HG02973 (cell line): Measurements from ENCODE around the gene NUP50.

Source experiments
- ATAC-seq: cut with Tn5 transposase; IDR thresholded peaks from one replicate; pipeline ENCODE4 v1.9.1; 2021; ENCODE audit warnings: moderate library complexity; ENCODE audit not compliant: unreplicated experiment

Gene NUP50

DNA sequence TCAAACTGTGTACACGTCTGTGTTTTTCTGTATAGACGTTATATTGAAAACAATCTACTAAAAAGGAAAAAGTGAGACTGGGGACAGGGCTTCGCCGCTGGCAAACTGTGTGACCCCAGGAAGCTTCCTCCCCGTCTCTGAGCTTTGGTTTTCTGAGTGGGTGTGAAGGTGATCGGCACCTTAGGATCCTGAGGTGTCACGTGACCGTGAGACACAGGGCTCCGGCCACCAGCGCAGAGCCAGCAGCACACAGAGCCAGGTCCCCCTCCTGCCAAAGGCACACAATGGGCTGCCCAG, 44.9 kb downstream of the NUP50 start:
- no peak for ATAC-seq

DNA sequence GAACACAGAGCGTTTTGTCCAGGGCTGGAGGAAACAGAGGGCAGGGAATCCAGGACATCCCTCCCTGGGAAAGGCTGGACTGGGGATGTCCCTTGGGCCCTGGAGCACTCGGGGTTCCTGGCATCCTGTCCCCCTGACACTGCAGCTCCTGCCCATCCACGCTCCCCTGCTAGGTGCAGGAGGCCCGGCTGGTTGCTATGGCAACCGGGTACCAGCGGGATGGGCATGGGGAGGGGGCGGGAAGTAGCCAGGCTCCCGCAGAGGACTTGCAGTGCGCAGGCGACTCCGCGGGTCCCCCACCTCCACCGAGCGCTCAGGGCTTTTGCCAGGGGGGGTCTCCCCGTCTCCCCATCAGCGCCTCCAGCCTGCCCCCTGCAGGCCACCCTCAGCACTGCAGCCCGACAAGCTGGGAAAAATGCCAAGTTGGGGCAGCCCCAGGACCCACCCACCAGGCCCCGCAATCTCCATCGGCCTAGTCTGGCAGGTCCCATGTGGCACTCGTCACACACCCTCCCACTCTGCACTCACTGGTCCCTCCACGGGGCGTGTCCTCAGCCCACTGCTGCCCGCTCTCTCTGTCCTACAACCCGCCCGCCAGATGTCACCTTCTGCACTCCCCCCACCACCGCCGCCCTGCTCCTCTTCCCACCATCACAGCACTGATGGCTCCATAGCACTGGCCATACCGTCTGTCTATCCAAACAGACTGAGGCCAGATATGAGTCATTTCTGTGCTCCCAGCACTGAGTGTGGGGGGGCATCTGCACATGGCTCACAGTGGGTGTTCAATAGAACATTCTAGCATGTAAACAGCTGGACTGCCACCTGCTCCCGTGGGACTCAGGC, 45.5 kb downstream of the NUP50 start:
- no peak for ATAC-seq

DNA sequence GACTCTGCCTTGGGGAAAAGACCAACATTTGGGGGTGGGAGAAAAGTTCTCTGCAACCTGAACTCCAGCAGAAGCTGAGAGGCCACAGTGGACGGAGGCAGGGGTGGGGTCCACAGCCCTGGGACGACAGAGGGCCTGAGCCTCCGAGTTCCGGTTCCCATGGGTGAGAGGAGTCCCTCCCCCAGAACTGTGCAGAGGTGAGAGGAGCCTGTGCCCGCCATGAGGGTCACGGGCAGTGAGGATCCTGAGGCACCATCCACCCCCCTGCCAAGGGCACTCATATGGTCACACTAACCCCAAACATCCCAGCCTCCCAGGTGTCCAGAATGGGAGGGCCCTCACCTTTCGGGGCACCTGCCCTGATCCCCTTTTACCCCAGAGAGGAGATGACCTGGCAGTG, 46.4 kb downstream of the NUP50 start:
- ATAC-seq, result no peak

DNA sequence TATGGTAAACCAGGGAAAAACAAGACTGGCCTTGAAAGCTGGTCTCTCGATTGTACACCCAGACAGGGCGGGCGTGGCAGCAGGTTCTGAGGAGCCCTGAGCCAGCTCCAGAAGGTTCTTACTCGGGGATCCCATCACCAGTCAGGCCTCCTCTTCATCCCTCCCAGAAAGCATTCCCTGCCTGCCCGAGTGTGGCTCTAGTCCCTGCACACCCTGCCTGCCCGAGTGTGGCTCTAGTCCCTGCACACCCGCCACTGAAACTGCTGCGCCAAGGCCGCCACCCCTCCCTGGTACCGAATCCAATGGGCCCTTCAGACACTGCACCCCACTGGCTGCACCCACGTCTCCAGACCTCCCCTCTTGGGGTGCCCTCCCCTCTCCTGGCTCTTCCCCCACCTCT, 46.9 kb downstream of the NUP50 start:
- ATAC-seq, result no peak

DNA sequence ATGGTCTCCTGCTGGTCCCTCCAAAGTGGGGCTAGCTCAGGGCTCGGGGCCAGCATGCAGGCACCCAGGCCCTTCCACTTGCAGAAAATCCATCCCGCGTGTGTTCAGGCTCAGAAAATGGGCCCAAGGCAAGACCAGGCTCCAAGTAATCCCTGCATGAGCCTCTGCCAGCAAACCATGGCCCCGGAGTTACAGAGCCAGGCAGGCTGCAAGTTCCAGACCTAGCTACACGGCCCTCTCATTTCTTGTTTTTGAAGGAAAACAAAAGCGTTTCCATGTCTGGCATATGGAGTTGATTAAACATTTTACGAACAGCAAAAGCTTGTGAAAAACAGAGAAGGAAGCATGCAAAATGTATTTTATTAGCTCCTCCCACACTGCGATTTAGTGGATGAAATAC, 47.3 kb downstream of the NUP50 start:
- no peak for ATAC-seq

DNA sequence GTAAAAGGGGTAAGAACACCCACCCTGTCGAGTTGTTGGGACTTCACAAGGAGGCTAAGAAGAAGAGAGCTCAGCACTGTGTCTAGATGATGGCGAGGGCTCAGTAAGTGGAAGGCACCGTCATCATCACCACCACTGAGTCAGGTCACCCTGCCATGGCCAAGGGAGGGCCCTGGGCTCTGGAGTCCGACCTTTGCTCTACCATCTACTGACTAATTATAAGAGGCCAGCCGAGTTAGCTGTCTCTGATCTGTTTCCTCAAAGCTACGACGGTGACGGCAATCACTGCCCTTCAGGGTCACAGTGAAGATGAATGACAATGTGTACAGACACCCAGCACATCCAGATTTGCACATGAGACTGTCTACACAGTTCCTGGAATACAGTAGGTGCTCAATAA, 47.7 kb downstream of the NUP50 start:
- no peak for ATAC-seq

DNA sequence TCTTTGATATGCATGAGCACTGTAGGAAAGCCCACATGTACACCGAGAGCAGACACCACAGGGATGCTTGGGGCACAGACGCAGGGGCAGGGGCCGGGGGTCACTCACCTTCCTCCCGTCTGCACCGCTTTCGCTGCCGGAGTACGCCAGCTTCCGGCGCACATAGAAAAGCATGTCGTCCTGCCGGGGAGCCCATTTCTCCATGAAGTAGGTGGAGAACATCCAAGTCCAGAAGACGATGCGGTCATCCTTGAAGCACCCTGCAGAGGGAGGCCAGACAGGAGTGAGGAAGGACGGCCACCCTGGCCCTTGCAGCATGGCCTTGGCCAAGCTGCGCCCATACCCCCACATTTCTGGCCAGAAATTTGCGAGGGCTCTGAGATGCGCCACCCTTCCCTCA, 48.1 kb downstream of the NUP50 start:
- ATAC-seq, result no peak

DNA sequence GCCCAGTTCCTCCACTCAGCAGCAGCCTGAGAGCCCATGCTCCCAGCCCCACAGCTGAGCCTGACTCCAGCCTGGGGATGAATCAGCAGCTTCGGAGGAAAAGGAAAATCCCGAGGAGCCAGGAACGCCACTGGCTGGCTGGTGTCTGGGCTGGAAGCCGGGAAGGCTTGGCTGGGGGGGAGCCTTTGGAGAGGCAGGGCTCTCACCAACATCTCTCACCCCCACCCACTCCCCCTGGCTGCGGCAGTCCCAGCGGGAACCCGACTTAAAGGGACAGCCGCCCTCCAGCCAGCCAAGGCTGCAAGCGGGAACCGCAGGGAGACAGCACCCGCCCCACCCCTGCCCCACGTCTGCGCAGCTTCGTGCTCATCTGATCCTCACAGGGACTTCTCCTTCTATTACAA, 48.6 kb downstream of the NUP50 start:
- ATAC-seq, result no peak

DNA sequence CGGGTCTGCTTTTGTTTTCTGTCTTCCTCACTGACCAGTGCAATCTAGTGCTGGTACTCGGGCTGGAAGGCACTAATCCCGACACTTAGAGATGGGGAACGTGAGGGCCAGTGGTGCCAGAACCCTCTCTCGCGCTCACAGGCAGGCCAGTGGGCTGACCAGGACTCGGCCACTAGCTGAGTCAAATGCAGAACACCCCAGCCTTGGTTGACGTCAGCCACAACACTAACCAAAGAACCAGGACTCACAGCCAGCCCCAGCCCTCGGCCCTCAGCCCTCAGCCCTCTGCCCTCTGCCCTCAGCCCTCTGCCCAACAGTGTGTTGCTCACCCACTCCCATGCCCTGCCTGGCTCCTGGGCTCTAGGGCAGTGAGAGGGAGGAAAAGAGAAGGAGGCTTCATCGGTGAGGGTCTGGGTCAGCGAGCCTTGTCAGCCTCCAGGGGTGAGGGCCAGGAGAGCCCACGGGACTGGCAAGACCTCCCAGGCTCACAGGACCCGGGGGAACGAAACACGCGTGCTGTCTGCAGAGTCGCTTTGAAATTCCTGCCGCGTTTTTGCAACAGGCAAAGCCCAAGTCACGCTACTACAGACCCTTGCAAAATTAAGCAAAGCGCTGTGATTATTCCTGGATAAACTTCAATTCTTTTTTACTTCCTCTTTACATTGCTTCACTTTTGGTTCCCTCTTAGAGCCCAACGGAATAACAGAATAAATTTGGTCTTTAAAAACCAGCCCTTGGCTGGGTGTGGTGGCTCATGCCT, 49.4 kb downstream of the NUP50 start:
- ATAC-seq, result no peak

DNA sequence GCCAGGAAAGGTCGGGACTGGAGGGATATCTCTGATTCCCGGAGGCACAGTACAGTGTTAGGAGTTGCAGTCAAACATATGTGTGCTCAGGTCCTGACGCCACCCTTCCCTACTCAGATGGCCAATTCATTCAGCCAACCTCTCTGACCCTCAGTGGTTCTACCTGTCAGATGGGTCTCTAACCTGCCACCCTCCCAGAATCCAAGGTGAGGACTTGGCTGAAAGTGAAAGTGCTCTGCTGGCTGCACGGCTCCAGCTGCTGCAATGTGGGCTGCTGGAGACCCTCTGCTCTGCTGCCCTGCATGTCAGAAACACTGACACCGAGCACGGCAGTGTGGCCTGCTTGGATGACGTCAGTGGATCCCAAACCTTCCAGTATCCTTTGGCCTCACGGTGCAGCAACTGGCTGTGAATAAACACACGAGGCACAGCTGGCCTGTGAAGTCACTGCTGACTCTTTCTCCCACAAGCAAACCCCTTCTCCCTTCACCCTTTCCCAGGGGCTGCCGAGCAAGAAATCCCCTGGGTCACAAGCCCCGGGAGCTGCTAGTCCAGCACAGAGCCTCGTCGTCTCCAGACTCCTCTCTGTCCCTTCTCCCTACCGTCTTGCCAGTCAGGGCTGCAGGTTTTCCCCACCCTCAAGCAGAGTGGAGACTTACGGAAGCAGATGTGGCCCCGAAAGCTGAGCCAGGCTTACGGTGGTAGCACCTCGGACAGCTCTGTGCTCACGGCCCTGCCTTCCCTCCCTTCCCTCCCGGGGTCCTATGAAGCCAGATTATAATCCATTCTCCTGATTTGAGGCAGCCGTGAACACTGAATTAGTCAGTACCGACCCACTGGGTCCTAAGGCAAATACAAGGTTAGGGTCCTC, 52.6 kb downstream of the NUP50 start:
- ATAC-seq, result no peak

DNA sequence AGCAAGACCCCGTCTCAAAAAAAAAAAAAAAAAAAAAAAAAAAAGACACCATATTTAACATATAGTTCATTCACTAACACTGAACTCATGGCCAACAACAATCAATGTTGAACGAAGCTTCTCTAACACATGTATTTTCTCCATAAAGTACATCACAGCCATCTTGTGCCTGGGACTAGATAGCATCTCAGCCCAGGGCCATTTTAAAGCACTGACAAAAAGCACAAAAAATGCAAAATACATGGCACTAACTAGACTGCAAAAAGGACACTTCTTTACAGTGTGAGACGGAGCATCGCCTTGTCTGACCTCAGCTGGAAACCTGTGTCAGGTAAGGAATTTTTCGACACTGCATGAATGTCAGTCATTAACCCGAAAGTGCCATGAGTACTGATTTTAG, 53.6 kb downstream of the NUP50 start:
- ATAC-seq, result no peak

DNA sequence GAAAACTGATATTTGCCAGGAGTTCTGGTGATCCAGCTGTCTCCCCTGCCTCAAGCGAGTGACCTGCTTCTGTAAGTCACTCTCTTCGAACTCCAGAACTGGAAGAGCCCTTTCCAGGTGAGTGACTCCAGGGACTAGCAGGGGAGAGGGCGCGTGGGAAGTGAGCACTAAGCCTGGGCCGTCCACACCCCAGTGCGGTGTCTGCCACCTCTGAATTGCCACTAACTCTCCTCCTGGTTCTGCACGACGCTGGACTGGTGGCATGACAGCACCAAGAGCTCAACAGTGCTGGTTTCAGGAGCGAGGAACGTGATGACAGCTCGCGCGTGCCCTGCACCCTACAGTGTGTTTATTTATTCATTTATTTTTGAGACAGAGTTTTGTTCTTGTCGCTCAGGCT, 54.1 kb downstream of the NUP50 start:
- no peak for ATAC-seq

DNA sequence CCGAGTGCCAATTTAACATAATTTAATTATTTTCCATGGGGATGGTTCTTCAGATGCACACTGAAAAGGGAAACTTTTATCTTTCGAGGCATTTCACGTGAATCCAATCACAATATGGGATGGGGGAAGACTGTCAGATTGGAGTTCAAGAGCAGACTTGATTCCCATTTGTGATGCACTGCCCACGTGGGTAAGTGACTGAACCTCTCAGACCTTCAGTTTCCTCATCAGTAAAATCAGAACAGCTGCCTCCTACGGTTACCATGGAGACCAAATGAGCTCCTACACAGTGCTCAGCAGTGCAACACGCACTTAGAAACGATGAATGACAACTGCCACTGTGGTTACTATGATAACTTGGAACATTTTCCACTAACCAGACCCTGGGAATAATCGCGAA, 55.3 kb downstream of the NUP50 start:
- peak; percentile 50 for ATAC-seq

DNA sequence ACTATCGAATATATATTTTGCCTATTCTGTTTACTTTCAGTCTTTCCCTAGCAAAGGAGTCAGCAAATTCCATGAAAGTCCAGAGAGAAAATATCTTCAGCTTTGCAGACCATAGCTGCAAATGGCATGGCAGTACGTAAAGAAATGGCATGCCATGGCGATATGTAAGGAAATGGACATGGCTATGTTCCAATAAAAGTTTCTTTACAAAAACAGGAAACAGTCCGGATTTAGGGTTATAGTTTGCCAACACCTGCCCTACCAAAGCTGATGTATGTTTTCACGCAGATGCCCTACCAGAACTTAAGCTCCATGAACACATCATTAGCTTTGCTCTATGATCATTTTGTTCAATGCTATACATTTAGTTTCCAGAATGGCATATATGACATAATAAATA, 57.5 kb downstream of the NUP50 start:
- ATAC-seq, result no peak

DNA sequence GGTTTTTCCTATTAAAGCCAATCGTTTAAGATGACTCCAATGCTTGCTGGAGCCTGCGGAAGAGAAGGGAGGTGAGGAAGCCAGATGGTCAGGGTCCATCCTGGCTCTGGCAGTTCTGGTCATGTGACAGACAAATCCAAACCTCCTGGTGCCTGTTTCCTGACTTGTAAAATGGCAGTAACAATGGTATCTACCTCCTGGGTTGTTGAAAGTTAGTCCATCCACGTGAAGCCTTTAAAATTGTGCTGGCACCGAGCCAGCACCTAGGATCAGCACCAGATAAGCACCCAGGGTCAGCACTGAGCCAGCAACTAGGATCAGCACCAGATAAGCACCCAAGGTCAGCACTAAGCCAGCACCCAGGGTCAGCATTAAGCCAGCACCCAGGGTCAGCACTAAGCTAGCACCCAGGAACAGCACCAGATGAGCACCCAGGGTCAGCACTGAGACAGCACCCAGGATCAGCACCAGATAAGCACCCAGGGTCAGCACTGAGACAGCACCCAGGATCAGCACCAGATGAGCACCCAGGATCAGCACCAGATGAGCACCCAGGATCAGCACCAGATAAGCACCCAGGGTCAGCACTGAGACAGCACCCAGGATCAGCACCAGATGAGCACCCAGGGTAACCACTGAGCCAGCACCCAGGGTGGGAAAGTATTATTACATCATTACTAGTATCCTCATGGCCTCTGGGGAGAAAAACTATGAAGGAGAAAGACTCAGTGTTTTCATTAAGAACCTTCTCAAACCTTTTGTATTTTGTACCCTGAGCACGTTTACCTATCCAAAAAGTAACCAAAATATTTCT, 59.8 kb downstream of the NUP50 start:
- no peak for ATAC-seq

DNA sequence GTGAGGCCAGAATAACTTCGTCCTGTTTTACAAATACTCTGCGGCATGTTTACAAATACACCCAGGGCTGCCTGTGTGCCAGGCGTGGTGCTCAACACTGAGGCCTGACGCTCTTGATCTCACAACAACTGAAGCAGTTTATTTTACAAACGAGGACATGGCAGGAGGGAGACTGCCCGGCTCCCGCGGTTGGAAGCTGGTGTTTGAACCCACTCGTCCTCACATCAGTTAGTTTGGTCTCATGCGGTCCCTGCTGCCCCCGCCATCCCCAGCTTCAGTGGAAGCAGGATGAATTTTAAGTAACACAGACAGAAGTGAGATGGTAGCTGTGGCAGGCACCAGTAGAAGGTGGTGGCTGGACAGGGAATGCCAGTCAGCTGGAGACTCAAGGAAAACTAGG, 60.6 kb downstream of the NUP50 start:
- no peak for ATAC-seq

DNA sequence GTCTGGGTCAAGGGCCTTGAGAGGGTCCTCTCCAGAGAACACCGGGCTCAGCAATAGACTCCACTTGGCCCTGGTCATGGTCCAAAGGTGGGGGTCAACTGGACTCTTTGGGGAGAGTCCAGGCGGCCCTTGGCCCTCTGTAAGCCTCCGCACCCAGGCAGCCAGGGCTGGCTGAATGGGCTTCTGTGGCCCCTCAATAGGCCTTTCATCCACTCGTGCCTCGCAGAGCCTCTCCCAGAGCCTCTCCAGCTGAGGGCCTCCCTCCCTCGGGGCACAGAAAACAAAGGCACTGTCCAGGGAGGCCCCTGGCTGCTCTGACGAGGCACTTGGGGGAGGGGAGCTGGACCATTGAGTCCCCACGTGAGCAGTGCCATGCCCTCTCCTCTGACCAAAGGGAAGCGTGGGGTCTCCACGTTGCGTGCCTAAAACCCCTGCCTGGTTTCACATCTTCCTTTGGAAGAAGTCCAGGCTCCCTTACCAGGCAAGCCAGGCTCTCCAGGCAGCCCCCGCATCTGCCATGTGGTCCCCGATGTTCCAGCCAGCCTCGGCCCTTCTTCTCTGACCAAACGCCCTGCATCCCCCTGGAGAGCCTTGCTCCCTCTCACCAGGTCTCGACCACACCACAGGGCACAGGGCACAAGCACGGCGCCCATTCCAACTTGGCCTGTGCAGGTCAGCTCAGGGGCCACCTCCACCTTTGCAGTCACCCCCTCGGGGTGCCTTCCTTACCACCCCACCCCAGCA, 61.4 kb downstream of the NUP50 start:
- ATAC-seq, result no peak

DNA sequence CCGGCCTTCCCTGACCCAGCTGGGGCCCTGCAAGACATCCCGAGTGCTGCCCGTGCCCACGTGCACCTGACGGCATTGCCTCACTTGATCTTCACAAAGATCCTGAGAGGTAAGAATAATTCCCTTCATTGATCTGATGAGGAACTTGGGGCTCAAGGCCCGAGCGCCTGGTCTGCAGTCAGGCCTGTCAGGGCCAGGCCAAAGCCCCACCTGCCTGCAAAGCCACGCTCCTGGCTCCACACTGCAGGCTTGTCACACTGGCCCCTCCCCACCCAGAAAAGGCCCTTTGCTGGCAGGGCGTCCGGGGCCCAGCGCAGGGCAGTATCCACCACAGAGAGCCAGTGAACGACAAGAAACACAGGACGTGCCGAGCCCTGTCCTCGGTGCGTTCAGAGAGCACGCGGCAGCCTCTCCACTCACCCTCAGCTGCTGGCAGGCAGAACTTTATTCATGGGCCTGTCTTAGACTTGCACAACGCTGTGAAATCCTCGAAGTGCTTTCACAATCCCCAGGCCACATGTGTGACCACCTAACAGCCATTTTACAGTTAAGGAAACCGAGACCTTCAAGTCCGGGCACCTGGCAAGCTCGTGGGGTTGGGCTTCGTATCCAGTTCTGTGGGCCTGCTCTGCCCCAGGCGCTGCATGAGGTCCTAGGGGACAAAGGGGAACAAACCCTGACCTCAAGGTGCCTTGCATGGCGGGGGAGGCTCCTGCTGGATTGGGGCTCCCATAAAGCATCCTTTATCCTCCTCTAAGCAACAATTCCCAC, 62.2 kb downstream of the NUP50 start:
- ATAC-seq, result no peak

DNA sequence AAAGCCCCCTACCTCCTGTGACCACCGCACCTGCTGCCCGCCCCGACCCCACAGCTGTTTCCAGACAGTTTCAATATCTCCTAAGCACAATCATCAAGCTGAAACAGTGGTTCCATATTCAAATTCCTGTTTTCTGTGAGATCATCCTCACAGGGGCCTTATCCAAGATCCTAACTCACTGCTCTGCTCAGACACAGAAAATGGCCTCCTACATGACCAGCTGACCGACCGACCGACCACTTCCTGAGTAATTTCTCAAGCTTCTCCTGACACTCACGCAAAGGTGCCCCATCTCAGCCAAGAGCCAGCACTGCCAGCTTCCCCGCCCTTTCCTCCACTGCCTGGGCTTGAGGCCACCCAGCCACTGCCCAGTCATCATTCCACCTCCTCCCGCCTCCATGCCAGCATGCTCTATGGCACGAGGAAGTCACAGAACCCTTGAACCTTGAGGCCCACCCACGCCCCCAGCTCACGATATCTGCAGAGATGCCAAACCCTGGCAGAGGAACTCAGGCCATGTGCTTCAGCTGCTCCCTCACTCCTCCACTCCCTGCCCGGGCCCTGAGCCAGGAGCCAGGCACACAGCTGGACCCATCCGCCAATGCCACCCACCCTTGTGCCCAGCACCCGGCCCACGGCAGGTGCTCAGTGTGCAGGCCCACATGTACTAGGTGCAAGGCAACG, 62.9 kb downstream of the NUP50 start:
- no peak for ATAC-seq
